Mononuclear cell (primary cell): Measurements from ENCODE around the gene TAS2R8. TPM values are rescaled to one million over a fixed set of nuclear protein-coding genes. Genes with fewer than 3 reads are reported as not detected.

Experiments used
- H3K27me3 ChIP-seq: 2 replicates; pipeline ENCODE4 v1.6.0; 2011; ENCODE audit warnings: low read length, control low read depth; ENCODE audit not compliant: insufficient read depth
- H3K4me1 ChIP-seq: 2 replicates; pipeline ENCODE4 v1.5.1; 2011; ENCODE audit warnings: mild to moderate bottlenecking, low read length, control low read depth; ENCODE audit not compliant: insufficient read depth
- H3K4me3 ChIP-seq: 2 replicates; pipeline ENCODE4 v1.5.1; 2011; ENCODE audit warnings: mild to moderate bottlenecking, low read length, moderate library complexity
- H3K9me3 ChIP-seq: 2 replicates; pipeline ENCODE4 v1.5.1; 2011; ENCODE audit warnings: low read depth, mild to moderate bottlenecking, control low read depth, low read length
- total RNA-seq: library from RNA; depleted of rRNA; stranded (reverse); fragments of >200 nt; gene quantifications from one replicate; pipeline ENCODE4 v1.2.3, GENCODE V29; 2012

The TAS2R8 gene
- total RNA-seq = 0.21 TPM

- no peak within 1 kb of the TSS for H3K4me3 ChIP-seq
- peaks cover 7% of the 10 kb centered on the region for H3K27me3 ChIP-seq
- no peaks in the 10 kb centered on the region for H3K9me3 ChIP-seq
- H3K4me1 ChIP-seq = no peaks in the 10 kb centered on the region
These were observed at the start of gene TAS2R8 for GRCh38 chr12:10807186-10807585. TAS2R8 (minus strand) TSS chr12:10807286; CDS start chr12:10806980, 306 bp downstream.

DNA sequence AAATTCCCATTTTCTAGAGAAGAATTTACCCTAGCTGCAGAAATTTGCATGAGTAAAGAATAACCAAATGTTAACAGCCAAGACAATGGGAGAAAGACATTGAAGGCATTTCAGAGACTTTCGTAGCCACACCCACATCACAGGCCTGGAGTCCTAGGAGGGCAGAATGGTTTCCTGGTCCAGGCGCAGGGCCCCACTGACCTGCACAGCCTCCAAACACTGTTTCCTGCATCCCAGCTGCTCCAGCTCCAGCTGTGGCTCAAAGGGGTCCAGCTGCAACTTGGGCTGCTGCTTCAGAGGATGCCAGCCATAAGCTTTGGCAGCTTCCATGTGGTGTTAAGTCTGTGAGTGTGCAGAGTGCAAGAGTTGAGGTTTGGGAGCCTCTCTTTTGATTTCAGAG, 48.7 kb upstream of the TAS2R8 start:
- H3K27me3 ChIP-seq = no peaks in the 10 kb centered on the region
- H3K4me1 ChIP-seq = no peaks in the 10 kb centered on the region
- no peak overlapping the region for H3K4me3 ChIP-seq
- H3K9me3 ChIP-seq = peaks cover 30% of the 10 kb centered on the region

- Histone ChIP-seq H3K9me3 (peaks cover 21% of the 10 kb centered on the region), H3K27me3 (no peaks in the 10 kb centered on the region), H3K4me1 (no peaks in the 10 kb centered on the region), H3K4me3 (no peak overlapping the region)
These were observed 46.7 kb upstream of the TAS2R8 start for GRCh38 chr12:10853776-10854175.

GRCh38 chr12:10851243-10851858, 44.3 kb upstream of the TAS2R8 start:
- H3K4me1 ChIP-seq = no peaks in the 10 kb centered on the region
- no peak overlapping the region for H3K4me3 ChIP-seq
- no peaks in the 10 kb centered on the region for H3K27me3 ChIP-seq
- no peaks in the 10 kb centered on the region for H3K9me3 ChIP-seq

DNA sequence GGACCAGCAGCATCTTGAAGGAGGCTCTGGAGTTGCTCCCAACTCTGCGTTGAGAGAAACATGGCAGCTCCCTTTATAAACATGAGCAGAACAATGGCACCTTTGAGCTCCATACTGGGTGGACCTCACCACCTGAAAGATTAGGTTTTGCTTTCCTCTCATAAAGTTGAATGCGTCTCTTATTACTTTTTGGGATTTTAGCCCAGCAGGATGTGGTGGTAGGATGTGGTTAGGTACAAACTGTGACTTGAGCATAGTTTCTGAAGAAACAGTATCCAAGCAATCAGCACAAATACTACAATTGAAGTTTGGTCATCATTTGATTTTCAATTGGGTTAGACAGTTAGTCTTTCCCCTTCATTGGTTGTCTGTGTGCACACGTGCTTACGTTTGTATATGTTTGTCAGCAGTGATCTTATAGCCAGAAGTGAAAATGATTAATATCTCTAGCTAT, 42.4 kb upstream of the TAS2R8 start, which contains the start of gene PRR4:
Gene PRR4 (minus strand): TSS at position 51 of the 454 bp plus-strand sequence. CDS start 38 bp downstream, at position 13.
- no peaks in the 10 kb centered on the region for H3K27me3 ChIP-seq
- H3K4me3 ChIP-seq = no peak within 1 kb of the TSS
- H3K9me3 ChIP-seq = no peaks in the 10 kb centered on the region
- no peaks in the 10 kb centered on the region for H3K4me1 ChIP-seq

DNA sequence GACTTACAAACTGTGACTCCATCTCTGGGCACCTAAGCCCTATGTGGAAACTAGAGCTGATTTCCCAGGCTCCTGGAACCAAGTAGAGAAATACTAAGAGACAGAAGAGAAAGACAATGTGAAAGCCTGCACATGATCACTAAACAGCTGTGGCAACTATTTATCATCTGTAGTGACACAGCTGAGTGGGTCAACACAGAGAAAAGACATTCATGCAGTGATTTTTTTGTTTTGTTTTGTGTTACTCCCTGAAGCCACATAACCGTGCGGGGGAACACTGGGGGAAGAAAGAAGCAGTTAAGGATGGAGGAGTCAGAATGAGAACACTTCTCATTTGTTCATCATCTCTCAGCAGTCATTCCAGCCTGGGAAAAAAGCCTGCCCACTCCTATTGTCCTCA, 40.7 kb upstream of the TAS2R8 start:
- no peaks in the 10 kb centered on the region for H3K4me1 ChIP-seq
- H3K4me3 ChIP-seq = no peak overlapping the region
- H3K9me3 ChIP-seq = no peaks in the 10 kb centered on the region
- no peaks in the 10 kb centered on the region for H3K27me3 ChIP-seq

DNA sequence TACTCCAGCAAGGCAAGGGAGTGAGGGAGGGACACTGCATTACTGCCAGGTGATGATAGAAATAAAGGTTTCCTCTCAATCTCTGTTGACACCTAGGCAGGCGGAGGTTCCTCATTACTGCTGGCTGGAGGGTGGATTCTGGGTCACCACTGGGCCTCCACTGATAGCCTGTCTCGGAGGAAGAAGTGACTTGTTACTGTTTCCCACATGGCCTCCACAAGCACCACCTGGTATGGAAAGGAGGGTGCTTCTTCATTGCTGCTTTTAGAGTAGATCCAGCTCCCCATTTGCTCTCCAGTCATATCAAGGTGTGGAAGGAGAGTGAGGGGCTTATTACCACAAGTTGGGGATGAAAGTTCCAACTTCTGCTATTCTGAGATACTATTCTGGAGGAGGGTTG, 35.8 kb upstream of the TAS2R8 start:
- H3K27me3 ChIP-seq = no peaks in the 10 kb centered on the region
- H3K4me1 ChIP-seq = no peaks in the 10 kb centered on the region
- H3K9me3 ChIP-seq = no peaks in the 10 kb centered on the region
- no peak overlapping the region for H3K4me3 ChIP-seq

GRCh38 chr12:10838461-10838860, 31.4 kb upstream of the TAS2R8 start:
- H3K27me3 ChIP-seq = no peaks in the 10 kb centered on the region
- H3K4me3 ChIP-seq = no peak overlapping the region
- no peaks in the 10 kb centered on the region for H3K4me1 ChIP-seq
- H3K9me3 ChIP-seq = no peaks in the 10 kb centered on the region

DNA sequence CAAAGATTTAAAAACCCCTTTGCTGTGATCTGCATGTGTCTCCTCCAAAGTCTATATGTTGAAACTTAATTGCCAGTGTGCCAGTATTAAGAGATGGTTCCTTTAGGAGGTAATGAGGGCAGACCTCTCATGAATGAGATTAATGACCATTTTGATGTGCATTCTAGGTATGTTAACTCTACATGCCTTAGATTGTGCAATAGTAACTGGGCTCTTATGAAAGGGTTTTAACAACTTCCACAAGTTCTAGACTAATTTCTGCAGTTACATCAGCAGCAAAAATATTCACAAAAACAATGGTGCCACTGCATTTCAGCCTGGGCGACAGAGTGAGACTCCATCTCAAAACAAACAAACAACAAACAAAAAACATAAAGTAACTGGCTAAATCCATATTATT, 22.9 kb upstream of the TAS2R8 start:
- no peaks in the 10 kb centered on the region for H3K27me3 ChIP-seq
- H3K9me3 ChIP-seq = no peaks in the 10 kb centered on the region
- no peak overlapping the region for H3K4me3 ChIP-seq
- H3K4me1 ChIP-seq = no peaks in the 10 kb centered on the region

DNA sequence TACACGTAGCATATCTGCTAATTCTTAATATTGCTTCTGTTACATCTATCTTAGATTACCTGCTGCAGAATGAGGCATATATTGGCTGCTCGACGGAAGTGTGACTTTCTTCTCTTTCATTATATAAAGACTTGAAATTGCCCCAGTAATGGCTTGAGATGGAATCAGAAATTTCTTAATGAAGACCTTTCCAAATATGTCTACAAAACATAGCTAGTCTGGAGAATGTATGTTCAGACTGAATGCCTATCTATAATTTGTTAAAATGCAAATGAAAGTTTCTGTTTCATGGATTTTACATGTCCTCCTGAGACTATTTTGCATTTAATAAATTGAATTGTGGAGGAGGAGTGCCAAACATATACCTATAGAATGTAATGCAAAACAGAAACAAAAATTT, 19.2 kb upstream of the TAS2R8 start, which contains the start of gene TAS2R10:
Gene TAS2R10 (minus strand): TSS at position 101 of the 400 bp plus-strand sequence. CDS start 89 bp downstream, at position 12.
- Histone ChIP-seq H3K4me3 (no peak within 1 kb of the TSS), H3K9me3 (no peaks in the 10 kb centered on the region), H3K27me3 (no peaks in the 10 kb centered on the region), H3K4me1 (no peaks in the 10 kb centered on the region)

GRCh38 chr12:10824957-10825356, 17.9 kb upstream of the TAS2R8 start:
- no peaks in the 10 kb centered on the region for H3K4me1 ChIP-seq
- no peaks in the 10 kb centered on the region for H3K27me3 ChIP-seq
- H3K4me3 ChIP-seq = no peak overlapping the region
- no peaks in the 10 kb centered on the region for H3K9me3 ChIP-seq

GRCh38 chr12:10811883-10812536, 4.9 kb upstream of the TAS2R8 start:
- H3K4me3 ChIP-seq = no peak overlapping the region
- H3K27me3 ChIP-seq = peaks cover 6% of the 10 kb centered on the region

GRCh38 chr12:10810068-10810467, 3.0 kb upstream of the TAS2R8 start, which contains the start of gene TAS2R9:
TAS2R9 (minus strand) TSS chr12:10810168; CDS start chr12:10810075, 93 bp downstream.
- Histone ChIP-seq H3K9me3 (no peaks in the 10 kb centered on the region), H3K27me3 (peaks cover 7% of the 10 kb centered on the region), H3K4me1 (no peaks in the 10 kb centered on the region), H3K4me3 (no peak within 1 kb of the TSS)

More at GRCh38 chr12:10811883-10812536, 4.9 kb upstream of the TAS2R8 start:
- Histone ChIP-seq H3K9me3 (no peaks in the 10 kb centered on the region), H3K4me1 (no peaks in the 10 kb centered on the region)

- Histone ChIP-seq H3K4me3 (no peak within 1 kb of the TSS), H3K4me1 (no peaks in the 10 kb centered on the region), H3K9me3 (no peaks in the 10 kb centered on the region), H3K27me3 (peaks cover 7% of the 10 kb centered on the region)
These were observed 4.5 kb downstream of the TAS2R8 start, which contains the start of gene TAS2R7 for GRCh38 chr12:10802587-10802986. TAS2R7 (minus strand) TSS chr12:10802627; CDS start chr12:10802570, 57 bp downstream.

GRCh38 chr12:10801741-10802140, 5.3 kb downstream of the TAS2R8 start:
- no peaks in the 10 kb centered on the region for H3K9me3 ChIP-seq
- H3K4me1 ChIP-seq = no peaks in the 10 kb centered on the region
- H3K27me3 ChIP-seq = peaks cover 3% of the 10 kb centered on the region
- no peak overlapping the region for H3K4me3 ChIP-seq
